ENCODE measurements around the gene EIF6.
A peak's percentile ranks its signal among the peaks of the same experiment; 100 is the strongest.

GRCh38 chr20:35311409-35311808 is 26.8 kb upstream of the EIF6 start:
- TF ChIP-seq, protein P1, sequence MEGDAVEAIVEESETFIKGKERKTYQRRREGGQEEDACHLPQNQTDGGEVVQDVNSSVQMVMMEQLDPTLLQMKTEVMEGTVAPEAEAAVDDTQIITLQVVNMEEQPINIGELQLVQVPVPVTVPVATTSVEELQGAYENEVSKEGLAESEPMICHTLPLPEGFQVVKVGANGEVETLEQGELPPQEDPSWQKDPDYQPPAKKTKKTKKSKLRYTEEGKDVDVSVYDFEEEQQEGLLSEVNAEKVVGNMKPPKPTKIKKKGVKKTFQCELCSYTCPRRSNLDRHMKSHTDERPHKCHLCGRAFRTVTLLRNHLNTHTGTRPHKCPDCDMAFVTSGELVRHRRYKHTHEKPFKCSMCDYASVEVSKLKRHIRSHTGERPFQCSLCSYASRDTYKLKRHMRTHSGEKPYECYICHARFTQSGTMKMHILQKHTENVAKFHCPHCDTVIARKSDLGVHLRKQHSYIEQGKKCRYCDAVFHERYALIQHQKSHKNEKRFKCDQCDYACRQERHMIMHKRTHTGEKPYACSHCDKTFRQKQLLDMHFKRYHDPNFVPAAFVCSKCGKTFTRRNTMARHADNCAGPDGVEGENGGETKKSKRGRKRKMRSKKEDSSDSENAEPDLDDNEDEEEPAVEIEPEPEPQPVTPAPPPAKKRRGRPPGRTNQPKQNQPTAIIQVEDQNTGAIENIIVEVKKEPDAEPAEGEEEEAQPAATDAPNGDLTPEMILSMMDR (IDR thresholded peaks at IDR 0.05; ENCODE audit: control extremely low read depth in 1 of 3, insufficient read depth in 1 of 3, low read depth in 1 of 3, low read length in 3 of 3), result no peak
- TF ChIP-seq JUND (IDR thresholded peaks at IDR 0.05; ENCODE audit: low read length) (no peak), EZH2 (IDR thresholded peaks at IDR 0.05; ENCODE audit: low read depth, low read length, severe bottlenecking) (no peak), MAX (IDR thresholded peaks at IDR 0.05) (no peak), SP1 (IDR thresholded peaks at IDR 0.05; ENCODE audit: low read depth, low read length) (no peak), GABPA (IDR thresholded peaks at IDR 0.05; ENCODE audit: borderline replicate concordance, insufficient read depth, low read length) (no peak), YY1 (IDR thresholded peaks at IDR 0.05; ENCODE audit: low read depth, low read length) (peak; percentile 53; the same call in 1 of the 2 replicates), POLR2A (IDR thresholded peaks at IDR 0.05; ENCODE audit: control extremely low read depth in 1 of 2, low read depth in 2 of 2, low read length in 2 of 2) (no peak), ZNF274 (IDR thresholded peaks at IDR 0.05; ENCODE audit: borderline replicate concordance, extremely low read depth, low read length) (no peak), RAD21 (IDR thresholded peaks at IDR 0.05 in 1 of 2, conservative IDR thresholded peaks at IDR 0.05 in 1 of 2; ENCODE audit: low read depth in 2 of 2, low read length in 2 of 2) (no peak), TAF1 (IDR thresholded peaks at IDR 0.05; ENCODE audit: low read depth, low read length) (no peak), POLR2AphosphoS5 (IDR thresholded peaks at IDR 0.05; ENCODE audit: low read depth, low read length) (no peak)
- TF ChIP-seq, protein P2, sequence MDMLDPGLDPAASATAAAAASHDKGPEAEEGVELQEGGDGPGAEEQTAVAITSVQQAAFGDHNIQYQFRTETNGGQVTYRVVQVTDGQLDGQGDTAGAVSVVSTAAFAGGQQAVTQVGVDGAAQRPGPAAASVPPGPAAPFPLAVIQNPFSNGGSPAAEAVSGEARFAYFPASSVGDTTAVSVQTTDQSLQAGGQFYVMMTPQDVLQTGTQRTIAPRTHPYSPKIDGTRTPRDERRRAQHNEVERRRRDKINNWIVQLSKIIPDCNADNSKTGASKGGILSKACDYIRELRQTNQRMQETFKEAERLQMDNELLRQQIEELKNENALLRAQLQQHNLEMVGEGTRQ (IDR thresholded peaks at IDR 0.05; ENCODE audit: low read length), result no peak

Measured in H1 (cell line).